Measurements from ENCODE around the gene GSTA4. TPM values are rescaled to one million over a fixed set of nuclear protein-coding genes. Genes with fewer than 3 reads are reported as not detected.

The GSTA4 gene
- total and polyA plus RNA-seq, 4 donors, result 7.9 to 22.7 (median 16.8) TPM

DNA sequence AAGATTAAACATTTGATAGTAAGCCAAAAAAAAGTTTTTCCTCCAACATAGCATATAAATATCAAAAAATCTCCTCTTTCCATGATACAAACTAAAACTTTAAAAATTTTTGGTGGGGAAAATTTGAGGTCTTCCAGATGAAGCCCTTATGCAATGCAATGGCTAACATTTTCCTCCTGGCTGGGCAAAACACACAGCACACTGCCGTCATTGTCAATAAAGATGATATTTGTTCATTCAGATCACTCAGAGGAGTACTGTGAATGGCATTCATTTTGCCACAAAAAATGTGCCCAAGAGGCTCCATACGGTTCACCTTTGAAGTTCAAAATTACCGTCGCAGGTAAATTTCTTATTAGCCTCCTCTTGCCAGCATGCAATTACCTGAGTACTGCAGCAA, 36.2 kb upstream of the GSTA4 start:
- Histone ChIP-seq H3K4me3 (ENCODE audit: low read depth in 1 of 3, low read length in 3 of 3) (no peak overlapping the region), H3K27ac (ENCODE audit: low read depth in 1 of 2, low read length in 2 of 2) (no peak overlapping the region), H3K27me3 (ENCODE audit: control insufficient read depth in 4 of 4, insufficient read depth in 4 of 4, low read length in 3 of 4) (no peaks in the 10 kb centered on the region), H3K4me1 (ENCODE audit: control insufficient read depth in 4 of 4, insufficient read depth in 4 of 4, low read length in 3 of 4) (no peaks in the 10 kb centered on the region), H3K9ac (ENCODE audit: low read depth in 1 of 2, low read length in 2 of 2) (no peak overlapping the region), H3K9me3 (ENCODE audit: control insufficient read depth in 4 of 4, low read length in 3 of 4) (no peaks in the 10 kb centered on the region), H3K36me3 (ENCODE audit: control insufficient read depth in 4 of 4, insufficient read depth in 3 of 4, low read depth in 1 of 4, low read length in 3 of 4) (peaks cover 6 to 43% (median 26%) of the 10 kb centered on the region in 4 donors)
- WGBS, result 94% methylated on average over 4 of the region's 4 CpGs
- DNase-seq (ENCODE audit: low spot score), result no peak
- TF ChIP-seq HNF4G (IDR thresholded peaks at IDR 0.05) (no peak), JUND (IDR thresholded peaks at IDR 0.05) (no peak), YY1 (IDR thresholded peaks at IDR 0.05) (no peak), EGR1 (IDR thresholded peaks at IDR 0.05; ENCODE audit: low read depth in 2 of 2) (no peak), NR2F2 (IDR thresholded peaks at IDR 0.05) (no peak), FOXA1 (IDR thresholded peaks at IDR 0.05) (no peak), RAD21 (IDR thresholded peaks at IDR 0.05) (no peak)
- TF ChIP-seq, protein P1, sequence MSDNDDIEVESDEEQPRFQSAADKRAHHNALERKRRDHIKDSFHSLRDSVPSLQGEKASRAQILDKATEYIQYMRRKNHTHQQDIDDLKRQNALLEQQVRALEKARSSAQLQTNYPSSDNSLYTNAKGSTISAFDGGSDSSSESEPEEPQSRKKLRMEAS (IDR thresholded peaks at IDR 0.05), result no peak
- TF ChIP-seq, protein P2, sequence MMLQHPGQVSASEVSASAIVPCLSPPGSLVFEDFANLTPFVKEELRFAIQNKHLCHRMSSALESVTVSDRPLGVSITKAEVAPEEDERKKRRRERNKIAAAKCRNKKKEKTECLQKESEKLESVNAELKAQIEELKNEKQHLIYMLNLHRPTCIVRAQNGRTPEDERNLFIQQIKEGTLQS (IDR thresholded peaks at IDR 0.05), result no peak
- TF ChIP-seq, protein P3, sequence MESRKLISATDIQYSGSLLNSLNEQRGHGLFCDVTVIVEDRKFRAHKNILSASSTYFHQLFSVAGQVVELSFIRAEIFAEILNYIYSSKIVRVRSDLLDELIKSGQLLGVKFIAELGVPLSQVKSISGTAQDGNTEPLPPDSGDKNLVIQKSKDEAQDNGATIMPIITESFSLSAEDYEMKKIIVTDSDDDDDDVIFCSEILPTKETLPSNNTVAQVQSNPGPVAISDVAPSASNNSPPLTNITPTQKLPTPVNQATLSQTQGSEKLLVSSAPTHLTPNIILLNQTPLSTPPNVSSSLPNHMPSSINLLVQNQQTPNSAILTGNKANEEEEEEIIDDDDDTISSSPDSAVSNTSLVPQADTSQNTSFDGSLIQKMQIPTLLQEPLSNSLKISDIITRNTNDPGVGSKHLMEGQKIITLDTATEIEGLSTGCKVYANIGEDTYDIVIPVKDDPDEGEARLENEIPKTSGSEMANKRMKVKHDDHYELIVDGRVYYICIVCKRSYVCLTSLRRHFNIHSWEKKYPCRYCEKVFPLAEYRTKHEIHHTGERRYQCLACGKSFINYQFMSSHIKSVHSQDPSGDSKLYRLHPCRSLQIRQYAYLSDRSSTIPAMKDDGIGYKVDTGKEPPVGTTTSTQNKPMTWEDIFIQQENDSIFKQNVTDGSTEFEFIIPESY (IDR thresholded peaks at IDR 0.05), result no peak
- TF ChIP-seq, protein P4, sequence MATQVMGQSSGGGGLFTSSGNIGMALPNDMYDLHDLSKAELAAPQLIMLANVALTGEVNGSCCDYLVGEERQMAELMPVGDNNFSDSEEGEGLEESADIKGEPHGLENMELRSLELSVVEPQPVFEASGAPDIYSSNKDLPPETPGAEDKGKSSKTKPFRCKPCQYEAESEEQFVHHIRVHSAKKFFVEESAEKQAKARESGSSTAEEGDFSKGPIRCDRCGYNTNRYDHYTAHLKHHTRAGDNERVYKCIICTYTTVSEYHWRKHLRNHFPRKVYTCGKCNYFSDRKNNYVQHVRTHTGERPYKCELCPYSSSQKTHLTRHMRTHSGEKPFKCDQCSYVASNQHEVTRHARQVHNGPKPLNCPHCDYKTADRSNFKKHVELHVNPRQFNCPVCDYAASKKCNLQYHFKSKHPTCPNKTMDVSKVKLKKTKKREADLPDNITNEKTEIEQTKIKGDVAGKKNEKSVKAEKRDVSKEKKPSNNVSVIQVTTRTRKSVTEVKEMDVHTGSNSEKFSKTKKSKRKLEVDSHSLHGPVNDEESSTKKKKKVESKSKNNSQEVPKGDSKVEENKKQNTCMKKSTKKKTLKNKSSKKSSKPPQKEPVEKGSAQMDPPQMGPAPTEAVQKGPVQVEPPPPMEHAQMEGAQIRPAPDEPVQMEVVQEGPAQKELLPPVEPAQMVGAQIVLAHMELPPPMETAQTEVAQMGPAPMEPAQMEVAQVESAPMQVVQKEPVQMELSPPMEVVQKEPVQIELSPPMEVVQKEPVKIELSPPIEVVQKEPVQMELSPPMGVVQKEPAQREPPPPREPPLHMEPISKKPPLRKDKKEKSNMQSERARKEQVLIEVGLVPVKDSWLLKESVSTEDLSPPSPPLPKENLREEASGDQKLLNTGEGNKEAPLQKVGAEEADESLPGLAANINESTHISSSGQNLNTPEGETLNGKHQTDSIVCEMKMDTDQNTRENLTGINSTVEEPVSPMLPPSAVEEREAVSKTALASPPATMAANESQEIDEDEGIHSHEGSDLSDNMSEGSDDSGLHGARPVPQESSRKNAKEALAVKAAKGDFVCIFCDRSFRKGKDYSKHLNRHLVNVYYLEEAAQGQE (IDR thresholded peaks at IDR 0.05), result no peak

DNA sequence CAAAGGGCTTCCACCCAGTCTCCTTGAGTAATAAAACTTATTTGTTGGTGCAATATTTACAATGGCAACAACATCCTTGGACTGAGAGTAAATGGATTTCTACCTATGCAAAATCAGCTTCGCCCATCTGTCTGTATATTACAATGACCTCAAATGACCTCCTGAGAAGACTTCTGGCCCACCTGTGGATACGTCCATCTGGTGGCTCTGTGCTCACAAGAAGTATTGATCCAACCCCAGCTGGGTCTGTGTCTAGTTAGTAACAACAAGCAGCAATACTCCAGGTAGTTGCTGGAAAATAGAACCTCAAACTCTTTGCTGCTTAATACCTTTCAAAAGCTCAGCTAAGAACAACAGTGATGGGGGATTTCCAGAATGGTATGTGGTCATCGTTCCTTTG, 34.7 kb upstream of the GSTA4 start:
- 94% methylated on average over 3 of the region's 3 CpGs for WGBS
- Histone ChIP-seq H3K27ac (ENCODE audit: low read depth in 1 of 2, low read length in 2 of 2) (no peak overlapping the region), H3K4me1 (ENCODE audit: control insufficient read depth in 4 of 4, insufficient read depth in 4 of 4, low read length in 3 of 4) (no peaks in the 10 kb centered on the region), H3K36me3 (ENCODE audit: control insufficient read depth in 4 of 4, insufficient read depth in 3 of 4, low read depth in 1 of 4, low read length in 3 of 4) (peaks cover 7 to 42% (median 24%) of the 10 kb centered on the region in 4 donors), H3K27me3 (ENCODE audit: control insufficient read depth in 4 of 4, insufficient read depth in 4 of 4, low read length in 3 of 4) (no peaks in the 10 kb centered on the region), H3K4me3 (ENCODE audit: low read depth in 1 of 3, low read length in 3 of 3) (no peak overlapping the region), H3K9me3 (ENCODE audit: control insufficient read depth in 4 of 4, low read length in 3 of 4) (no peaks in the 10 kb centered on the region), H3K9ac (ENCODE audit: low read depth in 1 of 2, low read length in 2 of 2) (no peak overlapping the region)
- no peak for DNase-seq (ENCODE audit: low spot score)
- TF ChIP-seq TAF1 (conservative IDR thresholded peaks at IDR 0.05), result no peak
- no peak for TF ChIP-seq HNF4G (IDR thresholded peaks at IDR 0.05)
- no peak for TF ChIP-seq GABPA (IDR thresholded peaks at IDR 0.05 in 1 of 2, conservative IDR thresholded peaks at IDR 0.05 in 1 of 2)
- no peak for TF ChIP-seq NR2F2 (IDR thresholded peaks at IDR 0.05)
- no peak for TF ChIP-seq RAD21 (IDR thresholded peaks at IDR 0.05)
- TF ChIP-seq RXRA (IDR thresholded peaks at IDR 0.05), result no peak
- TF ChIP-seq YY1 (IDR thresholded peaks at IDR 0.05), result no peak
